Anterior cingulate cortex (tissue), 58 donors: ENCODE measurements around the gene TRAF3IP3.
A peak's percentile ranks its signal among the peaks of the same experiment; 100 is the strongest.

Experiments used
- DNase-seq, 58 donors: peaks; one replicate each; lab custom pipeline; 2025; lab: John Stamatoyannopoulos, UW

The TRAF3IP3 gene

GRCh38 chr1:209755926-209756614, at the start of gene TRAF3IP3:
Gene TRAF3IP3, plus strand, starts transcription at chr1:209756053. Its CDS starts 3,987 bp downstream, at chr1:209760040.
- peak in 16 of 58 donors; percentile 4 to 46 (median 20) for DNase-seq

GRCh38 chr1:209706622-209707021, 49.2 kb upstream of the TRAF3IP3 start:
- no peak for DNase-seq

GRCh38 chr1:209707308-209707707, 48.5 kb upstream of the TRAF3IP3 start:
- DNase-seq, result no peak

GRCh38 chr1:209708297-209708696, 47.6 kb upstream of the TRAF3IP3 start:
- peak in 22 of 58 donors; percentile 2 to 47 (median 16) for DNase-seq

GRCh38 chr1:209710093-209710492, 45.8 kb upstream of the TRAF3IP3 start:
- no peak for DNase-seq

- no peak for DNase-seq
Measured at GRCh38 chr1:209710847-209711246, 45.0 kb upstream of the TRAF3IP3 start.

GRCh38 chr1:209714338-209714737, 41.5 kb upstream of the TRAF3IP3 start:
- peak in 2 of 58 donors; percentile 3 to 54 for DNase-seq

GRCh38 chr1:209715314-209715713, 40.5 kb upstream of the TRAF3IP3 start:
- no peak for DNase-seq

GRCh38 chr1:209717818-209718217, 38.0 kb upstream of the TRAF3IP3 start:
- no peak for DNase-seq

GRCh38 chr1:209720326-209720725, 35.5 kb upstream of the TRAF3IP3 start:
- DNase-seq, result no peak

- DNase-seq, result no peak
Measured at GRCh38 chr1:209720826-209721225, 35.0 kb upstream of the TRAF3IP3 start.

GRCh38 chr1:209721323-209721722, 34.5 kb upstream of the TRAF3IP3 start:
- no peak for DNase-seq

- no peak for DNase-seq
Measured at GRCh38 chr1:209723265-209723664, 32.6 kb upstream of the TRAF3IP3 start.

GRCh38 chr1:209723756-209724693, 31.8 kb upstream of the TRAF3IP3 start:
- DNase-seq, result no peak

GRCh38 chr1:209727286-209727685, 28.6 kb upstream of the TRAF3IP3 start:
- DNase-seq, result no peak

- DNase-seq, result no peak
Measured at GRCh38 chr1:209727785-209728184, 28.1 kb upstream of the TRAF3IP3 start.

- DNase-seq, result peak in 31 of 58 donors; percentile 5 to 71 (median 27)
Measured at GRCh38 chr1:209728466-209728865, 27.4 kb upstream of the TRAF3IP3 start.

- DNase-seq, result no peak
Measured at GRCh38 chr1:209729436-209729835, 26.4 kb upstream of the TRAF3IP3 start.

- no peak for DNase-seq
Measured at GRCh38 chr1:209732725-209733124, 23.1 kb upstream of the TRAF3IP3 start.

GRCh38 chr1:209733409-209734192, 22.3 kb upstream of the TRAF3IP3 start:
- DNase-seq, result no peak
